ENCODE measurements around the gene OSTN.

Gene OSTN

DNA sequence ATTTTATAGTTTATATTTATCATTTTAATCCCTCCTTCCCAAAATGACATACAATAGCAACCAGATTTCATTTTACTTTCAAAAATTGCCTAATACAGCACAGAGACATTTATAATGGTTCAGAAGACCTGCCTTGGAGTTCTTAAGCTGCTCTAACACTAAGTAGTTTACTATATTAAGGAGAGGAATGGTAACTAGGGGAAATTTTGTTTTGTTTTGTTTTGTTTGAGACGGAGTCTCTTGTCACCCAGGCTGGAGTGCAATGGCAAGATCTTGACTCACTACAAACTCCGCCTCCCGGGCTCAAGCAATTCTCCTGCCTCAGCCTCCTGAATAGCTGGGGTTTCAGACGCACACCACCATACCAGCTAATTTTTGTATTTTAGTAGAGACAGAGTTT is 107.4 kb downstream of the OSTN start:
- no peaks in the 10 kb centered on the region for H3K9me3 Mint-ChIP-seq
- no peaks in the 10 kb centered on the region for H3K27me3 Mint-ChIP-seq
- H3K4me1 Mint-ChIP-seq: no peaks in the 10 kb centered on the region
- no peak overlapping the region for H3K4me3 Mint-ChIP-seq
- no peaks in the 10 kb centered on the region for H3K36me3 Mint-ChIP-seq
- no peak overlapping the region for H3K27ac Mint-ChIP-seq

DNA sequence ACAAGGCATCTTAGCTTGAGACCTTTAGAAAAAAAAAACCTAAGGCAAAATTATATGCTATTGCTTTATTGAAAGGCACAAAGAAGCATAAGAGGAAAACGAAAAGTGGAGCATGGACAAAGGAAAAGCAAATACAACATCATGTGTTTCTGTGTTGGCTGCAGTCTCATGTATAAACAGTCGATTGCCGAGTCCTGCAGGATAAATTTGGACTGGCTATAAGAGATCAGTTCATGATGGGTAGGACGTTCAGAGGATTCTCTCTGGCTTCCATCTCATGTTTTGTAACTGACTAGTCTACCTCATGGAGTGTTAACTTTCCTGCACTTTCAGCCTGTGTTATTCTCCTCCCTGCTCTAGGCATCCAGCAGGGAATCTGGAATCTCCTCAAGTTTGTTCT is 108.3 kb downstream of the OSTN start:
- no peak overlapping the region for H3K4me3 Mint-ChIP-seq
- no peaks in the 10 kb centered on the region for H3K36me3 Mint-ChIP-seq
- H3K9me3 Mint-ChIP-seq: no peaks in the 10 kb centered on the region
- no peak overlapping the region for H3K27ac Mint-ChIP-seq
- no peaks in the 10 kb centered on the region for H3K27me3 Mint-ChIP-seq
- H3K4me1 Mint-ChIP-seq: no peaks in the 10 kb centered on the region

DNA sequence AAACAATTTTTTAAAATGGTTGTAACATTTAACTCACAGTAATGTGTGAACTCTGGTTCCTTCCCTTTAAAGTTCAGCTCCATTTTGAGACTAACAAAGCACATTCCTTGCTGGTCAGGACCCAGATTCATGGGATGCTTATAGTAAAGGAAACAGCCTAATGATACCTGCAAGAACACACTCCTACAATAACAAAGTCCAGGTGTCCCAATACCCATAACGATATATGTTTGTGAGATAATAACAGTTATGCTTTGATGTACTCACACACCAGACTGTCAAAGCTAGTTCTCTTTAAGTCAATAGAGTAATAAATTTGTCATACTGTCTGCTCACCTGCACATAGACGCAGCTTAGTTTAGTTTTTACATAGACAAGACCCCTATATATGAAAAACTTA is 114.3 kb downstream of the OSTN start:
- Mint-ChIP-seq H3K27me3 (no peaks in the 10 kb centered on the region), H3K27ac (no peak overlapping the region), H3K4me3 (no peak overlapping the region), H3K36me3 (no peaks in the 10 kb centered on the region), H3K4me1 (no peaks in the 10 kb centered on the region), H3K9me3 (no peaks in the 10 kb centered on the region)

DNA sequence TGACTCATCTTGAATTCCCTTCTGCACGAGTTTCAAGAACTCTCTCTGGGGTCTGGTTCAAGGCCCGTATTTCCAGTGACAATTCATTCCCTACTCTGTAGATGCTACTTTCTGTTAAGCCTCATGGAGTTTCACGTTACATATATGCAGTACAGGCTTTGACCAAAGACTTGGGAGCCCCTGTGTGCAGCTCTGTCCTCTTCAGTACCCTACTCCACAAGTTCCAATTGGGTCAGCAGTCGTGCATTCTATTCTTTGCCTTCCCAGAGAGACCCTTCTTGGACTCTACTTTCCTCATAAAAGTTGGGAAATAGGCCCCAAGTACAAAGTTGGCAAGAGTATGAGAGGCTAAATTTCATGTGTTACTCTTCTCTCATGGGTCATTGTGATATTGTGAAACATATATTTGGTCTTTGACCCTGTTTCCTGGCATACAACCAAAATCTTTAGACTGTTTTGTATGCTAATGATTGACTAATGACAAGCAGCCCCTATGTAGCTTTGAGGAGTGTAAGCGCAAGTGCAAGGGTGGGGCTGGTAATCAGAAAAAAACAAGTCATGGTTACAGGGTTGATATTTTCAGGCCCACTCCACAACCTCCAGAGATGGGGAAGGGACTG is 115.2 kb downstream of the OSTN start:
- Mint-ChIP-seq H3K36me3 (no peaks in the 10 kb centered on the region), H3K4me3 (no peak overlapping the region), H3K4me1 (no peaks in the 10 kb centered on the region), H3K27ac (no peak overlapping the region), H3K9me3 (no peaks in the 10 kb centered on the region), H3K27me3 (no peaks in the 10 kb centered on the region)

All from activated naive CD4-positive, alpha-beta T cell treated with anti-CD3 and anti-CD28 coated beads, Interleukin-2, amount 50 U/mL, for 24 hours (primary cell).